ENCODE measurements around the gene KIF16B.
"Not testable (repeated sequence)": the region's sequence is repeated elsewhere in the genome, so short reads cannot be mapped to it uniquely, and the experiment has no call there.

KIF16B gene

GRCh38 chr20:16554766-16555543, 18.3 kb downstream of the KIF16B start:
- DNase-seq = no peak

DNA sequence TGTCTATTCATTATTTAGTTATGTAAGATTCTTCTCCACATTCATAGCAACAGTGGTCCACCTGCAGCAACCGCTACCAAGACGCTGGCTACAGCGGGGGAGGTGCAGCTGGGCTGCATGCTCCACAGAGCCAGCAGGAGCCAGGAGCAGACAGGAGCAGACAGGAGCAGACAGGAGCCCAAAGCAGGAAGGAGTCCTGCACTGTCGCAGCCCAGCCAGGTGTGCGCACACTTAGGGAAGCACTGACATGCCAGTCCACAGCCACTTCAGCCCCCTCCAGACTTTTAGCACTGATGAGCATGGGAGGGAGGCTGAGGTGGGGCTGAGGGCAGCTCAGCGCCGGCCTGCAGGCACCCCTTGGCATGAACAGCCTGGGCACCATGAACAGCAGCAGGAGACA, 19.6 kb downstream of the KIF16B start:
- no peak for DNase-seq

GRCh38 chr20:16553101-16553500, 20.1 kb downstream of the KIF16B start:
- no peak for DNase-seq

GRCh38 chr20:16552015-16552414, 21.2 kb downstream of the KIF16B start:
- no peak for DNase-seq

GRCh38 chr20:16551607-16552006, 21.6 kb downstream of the KIF16B start:
- no peak for DNase-seq

DNA sequence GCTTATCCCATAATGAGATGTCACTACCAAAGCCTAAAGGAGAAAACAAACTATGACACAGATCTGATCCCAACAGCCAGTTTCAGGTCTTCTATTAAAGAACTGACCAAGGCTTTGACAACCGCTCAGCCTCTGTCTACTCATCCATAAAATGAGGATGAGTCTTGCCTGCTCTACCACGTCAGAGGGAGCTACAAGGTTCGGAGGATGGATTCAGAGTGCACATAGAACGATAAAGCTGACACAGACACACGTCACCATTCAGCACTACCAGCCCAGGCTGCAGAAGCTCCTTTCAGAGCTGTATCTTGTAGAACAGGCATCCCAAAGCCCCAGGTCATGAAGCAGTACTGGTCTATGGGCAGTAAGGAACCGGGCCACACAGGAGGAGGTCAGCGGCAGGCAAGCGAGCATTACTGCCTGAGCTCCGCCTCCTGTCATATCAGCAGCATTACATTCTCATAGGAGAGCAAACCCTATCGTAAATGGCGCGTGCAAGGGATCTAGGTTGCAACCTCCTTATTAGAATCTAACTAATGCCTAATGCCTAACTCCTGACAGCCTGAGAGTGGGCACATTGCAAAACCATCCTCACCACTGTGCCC, 25.1 kb downstream of the KIF16B start:
- no peak for DNase-seq

GRCh38 chr20:16544949-16545348, 28.3 kb downstream of the KIF16B start:
- DNase-seq = no peak

- DNase-seq = no peak
Measured at GRCh38 chr20:16542477-16542876, 30.8 kb downstream of the KIF16B start.

GRCh38 chr20:16541878-16542277, 31.4 kb downstream of the KIF16B start:
- DNase-seq = no peak

DNA sequence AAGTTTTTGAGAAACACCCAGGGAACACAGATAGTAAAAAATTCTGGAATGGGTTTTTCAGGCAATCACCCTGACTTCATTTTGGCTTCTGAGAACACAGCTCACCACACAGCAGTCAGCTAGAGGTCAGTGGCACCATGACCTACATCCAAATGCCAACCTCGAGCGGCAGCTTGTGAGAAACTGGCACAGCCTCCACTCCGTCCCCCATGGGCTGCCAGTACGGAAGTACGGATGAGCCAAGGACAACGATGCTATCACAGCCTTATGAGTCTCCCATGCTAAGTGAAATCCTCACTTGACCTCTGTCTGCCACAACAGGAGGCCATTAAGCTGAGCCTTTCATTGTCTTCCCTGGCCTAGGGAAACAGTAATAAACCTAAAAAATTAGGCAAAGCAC, 32.0 kb downstream of the KIF16B start:
- no peak for DNase-seq

GRCh38 chr20:16539280-16540021, 33.8 kb downstream of the KIF16B start:
- DNase-seq = no peak

GRCh38 chr20:16538779-16539178, 34.5 kb downstream of the KIF16B start:
- DNase-seq = no peak

GRCh38 chr20:16537918-16538317, 35.3 kb downstream of the KIF16B start:
- no peak for DNase-seq

DNA sequence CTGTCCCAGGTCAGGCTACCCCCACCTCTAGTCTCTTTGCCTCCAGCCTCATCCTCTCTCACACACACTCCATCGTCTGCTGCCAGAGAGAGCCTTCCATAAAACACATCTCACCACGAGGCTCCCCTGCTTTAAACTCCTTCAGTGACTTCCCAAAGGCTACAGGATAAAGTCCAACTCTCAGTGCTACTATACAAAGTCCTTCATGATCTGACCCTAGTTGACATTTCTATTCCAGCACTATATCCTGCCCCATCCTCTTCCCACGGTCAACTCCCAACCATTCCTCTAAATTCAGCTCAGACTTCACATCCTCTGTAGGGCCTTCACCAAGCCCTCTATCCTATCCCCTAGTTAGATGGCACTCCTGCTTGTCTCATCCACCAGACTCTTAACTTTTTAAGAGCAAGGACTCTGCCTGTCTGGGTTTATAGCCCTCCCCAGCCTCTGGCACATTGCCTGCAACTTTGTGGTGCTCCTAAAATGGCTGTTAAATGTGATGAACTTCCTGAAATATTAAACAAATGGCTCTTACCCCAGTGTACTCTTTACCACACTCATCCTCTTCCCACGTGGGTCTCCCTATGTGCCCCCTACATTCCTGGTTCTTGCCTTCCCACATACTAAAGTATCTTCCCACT, 36.1 kb downstream of the KIF16B start:
- no peak for DNase-seq

DNA sequence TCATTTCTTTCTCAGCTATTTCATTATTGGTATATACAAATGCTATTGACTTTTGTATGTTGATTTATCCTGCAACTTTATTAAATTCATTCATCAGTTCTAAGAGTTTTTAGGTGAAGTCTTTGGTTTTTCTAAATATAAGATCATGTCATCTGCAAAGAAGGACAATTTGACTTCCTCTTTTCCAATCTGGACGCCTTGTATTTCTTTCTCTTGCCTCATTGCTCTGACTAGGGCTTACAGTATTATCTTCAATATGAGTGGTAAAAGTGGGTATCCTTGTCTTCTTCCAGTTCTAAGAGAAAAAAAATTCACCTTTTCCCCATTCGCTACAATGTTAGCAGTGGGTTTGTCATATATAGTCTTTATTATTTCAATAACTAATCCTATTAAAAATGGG, 38.0 kb downstream of the KIF16B start:
- DNase-seq = no peak

GRCh38 chr20:16533502-16533901, 39.7 kb downstream of the KIF16B start:
- DNase-seq = no peak

DNA sequence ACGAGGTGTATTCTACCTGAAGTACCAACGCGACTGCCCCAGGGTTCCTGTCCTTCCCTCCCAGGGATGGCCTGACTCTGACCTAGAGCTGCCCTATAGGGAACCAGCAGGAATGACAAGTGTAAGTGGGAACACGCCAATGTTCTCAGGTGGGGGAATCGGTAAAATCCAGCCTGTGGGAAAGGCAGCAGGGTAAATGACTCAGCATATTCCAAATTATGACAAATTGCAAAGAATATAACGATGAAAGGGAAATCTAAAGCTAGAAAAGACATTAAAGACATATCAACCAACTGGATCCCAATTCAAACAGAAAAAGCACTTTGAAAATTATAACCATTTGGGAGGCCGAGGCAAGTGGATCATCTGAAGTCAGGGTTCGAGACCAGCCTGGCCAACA, 41.8 kb downstream of the KIF16B start:
- no peak for DNase-seq

GRCh38 chr20:16530201-16530681, 43.0 kb downstream of the KIF16B start:
- no peak for DNase-seq

DNA sequence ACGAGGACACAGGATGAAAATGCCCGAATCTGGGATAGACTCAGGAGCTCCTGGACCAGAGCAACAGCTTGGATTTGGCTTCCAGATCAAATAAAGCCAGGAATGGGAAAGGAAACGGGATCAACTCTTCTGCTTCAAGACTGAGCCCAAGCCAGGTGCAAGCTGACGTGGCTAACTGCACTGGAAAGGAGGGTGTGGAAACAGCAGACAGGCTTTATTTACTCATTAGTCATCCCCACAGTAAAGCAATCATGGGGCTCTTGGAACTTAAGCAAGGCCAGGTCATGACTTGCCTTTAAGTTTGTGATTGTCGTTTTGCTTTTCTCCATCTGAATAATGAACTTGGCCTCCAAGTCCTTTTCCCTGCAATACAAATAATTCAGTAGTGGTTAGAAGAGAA, 45.2 kb downstream of the KIF16B start:
- DNase-seq = no peak

DNA sequence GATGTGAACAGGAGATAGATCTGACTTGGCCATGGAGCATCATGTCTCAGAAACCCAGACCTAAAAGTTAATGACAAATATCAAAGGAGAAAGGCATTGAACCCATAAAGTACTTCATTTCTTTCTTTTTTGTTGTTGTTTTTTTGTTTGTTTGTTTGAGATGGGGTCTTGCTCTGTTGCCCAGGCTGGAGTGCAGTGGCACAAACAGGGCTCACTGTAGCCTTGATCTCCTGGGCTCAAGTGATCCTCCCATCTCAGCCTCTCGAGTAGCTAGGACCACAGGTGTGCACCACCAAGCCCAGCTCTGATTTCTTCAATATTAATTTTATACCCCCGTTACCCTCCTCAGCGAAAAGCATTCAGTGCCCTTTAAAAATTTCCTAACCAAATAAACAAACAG, 45.8 kb downstream of the KIF16B start:
- no peak for DNase-seq

DNA sequence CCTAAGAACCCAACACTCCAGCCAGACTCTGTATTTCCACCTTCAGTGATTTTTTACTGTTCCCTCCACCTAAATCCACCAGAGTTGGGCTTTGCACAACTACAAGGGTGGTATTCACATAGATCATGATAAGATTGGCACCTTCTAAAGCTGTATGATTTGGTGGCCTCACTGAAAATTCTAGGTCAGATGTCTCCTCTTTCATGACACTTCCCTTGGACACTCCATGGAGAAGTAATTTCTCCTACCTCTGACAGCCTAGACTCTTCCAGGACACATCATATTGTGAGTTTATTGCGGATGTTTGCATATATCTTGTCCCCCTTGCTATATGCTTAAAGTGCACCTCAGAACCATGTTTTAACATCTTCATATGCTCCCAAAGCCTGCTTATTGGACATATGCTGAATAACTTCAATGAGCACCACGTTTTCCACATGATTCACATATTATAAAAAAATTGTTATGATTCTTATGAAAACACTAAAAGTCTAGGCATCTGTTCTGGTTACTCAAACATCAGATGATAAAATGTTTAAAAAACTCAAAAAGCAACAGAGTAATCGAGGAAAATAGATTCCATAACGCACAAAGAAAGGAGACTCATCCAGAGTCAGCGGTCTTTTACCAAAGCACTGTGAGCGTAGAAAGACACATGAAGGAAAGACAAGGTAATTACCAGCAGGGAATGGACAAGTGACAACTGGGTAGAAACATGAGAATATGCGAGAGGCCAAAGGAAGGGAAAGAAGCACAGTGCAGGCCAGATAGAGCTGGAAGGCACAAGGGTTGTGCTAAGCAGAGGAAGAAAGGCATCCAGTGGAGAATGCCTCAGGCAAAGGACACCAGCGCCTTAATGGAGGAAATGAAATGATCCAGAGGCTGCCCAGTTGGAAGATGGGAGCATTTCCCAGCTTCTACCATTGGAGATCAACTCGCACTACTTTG, 46.5 kb downstream of the KIF16B start:
- no peak for DNase-seq

DNA sequence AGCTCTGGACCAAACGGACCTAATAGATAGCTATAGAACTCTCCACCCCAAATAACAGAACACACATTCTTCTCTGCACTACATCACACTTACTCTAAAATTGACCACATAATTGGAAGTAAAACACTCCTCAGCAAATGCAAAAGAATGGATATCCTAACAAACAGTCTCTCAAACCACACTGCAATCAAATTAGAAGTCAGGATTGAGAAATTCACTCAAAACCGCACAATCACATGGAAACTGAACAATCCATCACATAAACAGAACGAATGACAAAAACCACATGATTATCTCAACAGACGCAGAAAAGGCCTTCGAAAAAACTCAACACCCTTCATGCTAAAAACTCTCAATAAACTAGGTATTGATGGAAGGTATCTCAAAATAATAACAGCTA, 50.6 kb downstream of the KIF16B start:
- DNase-seq = not testable (repeated sequence)
